HG03060 (cell line): Measurements from ENCODE around the gene CCDC183.
"Not testable (repeated sequence)": the region's sequence is repeated elsewhere in the genome, so short reads cannot be mapped to it uniquely, and the experiment has no call there.

Experiments used
- ATAC-seq: cut with Tn5 transposase; IDR thresholded peaks from one replicate; pipeline ENCODE4 v1.9.1; 2021; ENCODE audit warnings: low read depth, moderate number of reproducible peaks; ENCODE audit not compliant: unreplicated experiment

The CCDC183 gene

GRCh38 chr9:136796238-136796774 lies at the start of gene CCDC183:
Gene CCDC183 (plus strand): TSS chr9:136796338. CDS start chr9:136796398, 60 bp downstream.
- no peak for ATAC-seq

GRCh38 chr9:136746621-136747020 lies 49.5 kb upstream of the CCDC183 start:
- ATAC-seq: no peak

- ATAC-seq: no peak
Observed at GRCh38 chr9:136747161-136748060, 48.7 kb upstream of the CCDC183 start.

GRCh38 chr9:136748201-136748600 lies 47.9 kb upstream of the CCDC183 start, which contains the start of gene LCN6:
Gene LCN6 (minus strand): TSS chr9:136748525. CDS start chr9:136748483, 42 bp downstream.
- ATAC-seq: no peak

GRCh38 chr9:136748666-136749611 lies 47.2 kb upstream of the CCDC183 start:
- ATAC-seq: no peak

GRCh38 chr9:136750526-136750925 lies 45.6 kb upstream of the CCDC183 start:
- ATAC-seq: no peak

GRCh38 chr9:136751244-136751643 lies 44.9 kb upstream of the CCDC183 start:
- ATAC-seq: no peak

- no peak for ATAC-seq
Observed at GRCh38 chr9:136751814-136752213, 44.3 kb upstream of the CCDC183 start.

- no peak for ATAC-seq
Observed at GRCh38 chr9:136753371-136754058, 42.6 kb upstream of the CCDC183 start.

- no peak for ATAC-seq
Observed at GRCh38 chr9:136754059-136754572, 42.0 kb upstream of the CCDC183 start.

GRCh38 chr9:136754626-136755301 lies 41.4 kb upstream of the CCDC183 start:
- ATAC-seq: no peak

- not testable (repeated sequence) for ATAC-seq
Observed at GRCh38 chr9:136755302-136756133, 40.6 kb upstream of the CCDC183 start.

- no peak for ATAC-seq
Observed at GRCh38 chr9:136756134-136756438, 40.1 kb upstream of the CCDC183 start.

- no peak for ATAC-seq
Observed at GRCh38 chr9:136756836-136757235, 39.3 kb upstream of the CCDC183 start.

- ATAC-seq: no peak
Observed at GRCh38 chr9:136757328-136757727, 38.8 kb upstream of the CCDC183 start.

- no peak for ATAC-seq
Observed at GRCh38 chr9:136757751-136758140, 38.4 kb upstream of the CCDC183 start.

GRCh38 chr9:136759001-136759400 lies 37.1 kb upstream of the CCDC183 start:
- ATAC-seq: no peak

- no peak for ATAC-seq
Observed at GRCh38 chr9:136759436-136760325, 36.5 kb upstream of the CCDC183 start.
